Measurements from ENCODE around the gene SIRPD. TPM values are rescaled to one million over a fixed set of nuclear protein-coding genes. Genes with fewer than 3 reads are reported as not detected.
"Not testable (repeated sequence)": the region's sequence is repeated elsewhere in the genome, so short reads cannot be mapped to it uniquely, and the experiment has no call there.

Gene SIRPD
- total RNA-seq: not detected

GRCh38 chr20:1557605-1558004 is at the start of gene SIRPD:
Gene SIRPD, minus strand, starts transcription at chr20:1557705. Its CDS starts 52 bp downstream, at chr20:1557653.
- DNase-seq (ENCODE audit: low spot score) (no peak), ATAC-seq (no peak)
- intact Hi-C loops (cut with DNase I): no loop called here

DNA sequence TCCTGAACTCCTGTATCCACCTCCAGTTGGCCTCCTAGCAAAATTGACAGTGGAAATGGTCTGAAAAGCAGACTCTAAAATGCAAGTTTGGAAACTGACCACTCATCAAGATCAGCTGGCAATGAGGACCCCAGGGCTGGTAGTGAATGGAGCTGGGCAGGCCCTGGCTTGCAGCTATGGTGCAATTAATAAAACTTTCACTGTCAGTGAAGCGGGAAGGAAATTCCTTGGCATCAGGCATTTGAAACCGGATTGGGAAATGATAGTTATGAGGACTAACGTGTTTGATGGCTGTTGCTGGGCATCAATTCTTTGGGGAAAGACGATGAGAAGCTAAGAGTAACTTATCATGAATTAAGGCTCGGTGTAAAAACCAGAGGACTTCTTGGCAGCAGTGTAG is 43.2 kb upstream of the SIRPD start:
- DNase-seq (ENCODE audit: low spot score): no peak
- intact Hi-C loops (cut with DNase I): no loop called here
- no peak for ATAC-seq

DNA sequence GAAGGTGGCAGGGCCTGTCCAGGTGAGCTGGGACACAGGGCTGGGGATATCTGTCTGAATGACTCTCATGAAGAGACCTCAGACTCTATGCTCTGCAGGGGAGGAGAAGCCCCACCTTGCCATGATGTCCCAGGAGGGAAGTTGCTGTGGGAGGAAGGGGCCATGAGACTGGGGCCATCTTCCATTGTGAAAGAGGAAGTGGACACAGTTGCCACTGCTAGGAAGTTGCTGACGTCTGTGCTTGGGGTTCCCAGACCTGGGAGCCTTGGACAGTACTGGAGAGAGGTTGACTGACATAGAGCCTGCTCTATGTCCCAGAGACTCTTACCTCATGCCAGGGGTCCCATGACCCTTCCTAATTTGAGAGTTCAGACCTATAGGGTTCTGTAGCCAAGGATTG is 37.8 kb upstream of the SIRPD start:
- intact Hi-C loops (cut with DNase I): no loop called here
- ATAC-seq (no peak), DNase-seq (ENCODE audit: low spot score) (no peak)

DNA sequence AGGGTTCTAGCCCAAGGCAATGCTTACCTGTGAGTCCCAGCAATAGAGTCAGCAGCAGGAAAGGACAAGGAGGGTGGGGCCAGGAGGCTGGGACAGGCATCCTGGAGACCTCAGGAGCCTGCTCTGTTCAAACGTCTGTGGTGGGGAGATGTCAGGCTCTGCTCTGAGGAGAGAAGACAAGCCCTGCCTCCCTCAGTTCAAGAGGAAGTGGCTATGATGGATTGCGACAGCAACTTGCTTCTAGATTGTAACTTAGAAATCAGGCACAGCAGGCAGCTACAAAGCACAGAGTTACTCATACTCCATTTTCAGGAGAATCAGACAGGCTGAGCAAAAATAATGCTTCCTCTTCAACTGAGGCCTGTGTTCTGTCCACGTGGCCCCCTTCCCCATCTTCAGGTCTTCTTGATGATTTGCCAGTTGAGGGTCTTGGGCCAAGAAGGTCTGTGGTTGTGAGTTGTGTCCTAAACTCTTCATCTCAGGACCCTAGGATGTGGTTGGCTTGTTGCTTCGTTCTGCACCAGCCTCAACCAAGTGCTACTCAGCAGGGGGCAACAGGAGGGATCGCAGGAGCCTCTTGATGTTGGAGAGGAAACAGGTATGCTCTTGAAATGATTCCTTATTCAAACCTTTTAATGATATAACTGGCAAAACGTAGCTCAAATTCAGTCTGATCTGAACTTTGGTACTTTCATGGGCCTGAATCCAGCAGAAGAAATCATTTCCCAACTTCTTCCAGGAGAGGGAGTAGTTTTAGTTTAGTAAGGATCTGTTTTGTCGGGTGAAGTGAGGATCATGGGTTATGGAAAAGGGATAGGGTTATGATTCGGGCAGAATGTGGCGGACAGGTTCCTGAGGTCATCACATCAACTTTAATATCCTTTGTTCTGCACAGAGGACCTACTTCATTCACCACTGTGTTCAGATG is 31.3 kb upstream of the SIRPD start:
- intact Hi-C loops (cut with DNase I): no loop called here
- ATAC-seq (no peak), DNase-seq (ENCODE audit: low spot score) (no peak)

DNA sequence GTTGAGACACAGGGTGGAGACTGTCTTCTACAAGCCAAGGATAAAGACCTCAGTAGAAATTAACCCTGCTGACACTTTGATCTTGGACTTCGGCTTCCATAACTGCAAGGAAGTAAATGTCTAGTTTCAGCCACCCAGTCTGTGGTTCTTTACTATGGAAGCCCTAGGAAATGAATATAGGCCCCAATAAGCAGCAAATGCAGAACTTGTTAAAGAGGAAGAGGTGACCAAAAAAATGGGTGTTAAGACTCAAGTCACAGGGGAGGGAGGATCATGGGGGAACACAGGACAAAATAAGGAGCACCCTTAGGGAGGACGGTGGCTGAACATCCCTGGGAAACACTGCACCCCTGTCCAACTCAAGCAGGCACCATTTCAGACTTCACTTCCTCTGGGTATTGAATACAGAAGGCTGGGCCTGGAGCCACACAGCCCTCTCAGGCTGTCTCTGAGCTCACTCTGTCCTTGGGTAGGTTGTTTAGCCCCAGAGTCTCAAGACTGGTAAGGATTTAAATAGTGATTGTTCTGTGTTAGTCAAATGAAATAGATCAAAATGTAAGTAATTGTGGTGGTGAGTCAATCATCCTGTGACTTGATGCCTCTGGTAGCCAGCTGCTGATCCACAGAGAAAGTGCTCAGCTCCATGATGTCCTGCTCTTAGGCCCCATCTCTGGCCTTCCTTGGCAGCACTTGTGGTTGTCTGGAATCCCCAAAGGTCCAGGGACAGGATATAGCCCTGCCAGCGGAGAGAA is 30.5 kb upstream of the SIRPD start:
- ATAC-seq (no peak), DNase-seq (ENCODE audit: low spot score) (no peak)
- intact Hi-C loops (cut with DNase I): no loop called here

DNA sequence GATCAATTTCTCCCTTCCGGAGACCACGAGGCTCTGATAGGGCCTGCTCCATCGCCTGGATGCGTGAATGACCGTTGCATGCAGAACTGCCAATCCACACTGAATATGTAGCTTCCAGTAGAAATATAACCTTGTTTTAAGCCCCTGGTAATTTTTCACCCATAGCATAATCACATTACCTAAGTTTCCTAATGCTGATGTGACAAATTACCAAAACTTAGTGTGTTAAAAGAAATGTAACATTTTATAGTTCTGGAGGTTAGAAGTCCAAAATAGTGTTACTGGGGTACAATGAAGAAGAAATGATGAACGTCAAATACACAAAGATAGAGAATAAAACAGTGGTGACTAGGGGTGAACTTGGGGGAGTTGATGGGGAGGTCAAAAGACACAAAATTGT is 22.0 kb upstream of the SIRPD start:
- no peak for DNase-seq (ENCODE audit: low spot score)
- intact Hi-C loops (cut with DNase I): no loop called here
- ATAC-seq: no peak

- intact Hi-C loops (cut with DNase I): no loop called here
Measured at GRCh38 chr20:1577906-1578305, 20.4 kb upstream of the SIRPD start.

GRCh38 chr20:1577313-1577712 is 19.8 kb upstream of the SIRPD start:
- DNase-seq (ENCODE audit: low spot score); ATAC-seq; intact Hi-C loops (cut with DNase I): not testable (repeated sequence)

More at GRCh38 chr20:1577906-1578305, 20.4 kb upstream of the SIRPD start:
- ATAC-seq (no peak), DNase-seq (ENCODE audit: low spot score) (no peak)

DNA sequence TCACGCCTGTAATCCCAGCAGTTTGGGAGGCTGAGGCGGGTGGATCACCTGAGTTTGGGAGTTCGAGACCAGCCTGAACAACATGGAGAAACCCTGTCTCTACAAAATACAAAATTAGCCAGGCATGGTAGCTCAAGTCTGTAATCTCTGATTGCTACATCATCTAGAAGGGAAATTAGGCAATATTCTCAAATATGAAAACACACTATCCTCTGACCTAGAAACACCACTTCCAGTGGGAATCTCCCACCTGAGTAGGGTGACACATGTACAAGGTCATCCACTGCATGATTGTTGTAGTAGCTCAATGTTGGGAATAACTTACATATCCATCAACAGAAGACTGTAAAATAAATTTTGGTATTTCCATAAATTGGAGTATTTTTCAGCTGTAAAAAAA is 19.1 kb upstream of the SIRPD start:
- intact Hi-C loops (cut with DNase I): no loop called here
- DNase-seq (ENCODE audit: low spot score) (no peak), ATAC-seq (no peak)

- ATAC-seq; intact Hi-C loops (cut with DNase I); DNase-seq (ENCODE audit: low spot score): not testable (repeated sequence)
Measured at GRCh38 chr20:1576003-1576402, 18.5 kb upstream of the SIRPD start.

DNA sequence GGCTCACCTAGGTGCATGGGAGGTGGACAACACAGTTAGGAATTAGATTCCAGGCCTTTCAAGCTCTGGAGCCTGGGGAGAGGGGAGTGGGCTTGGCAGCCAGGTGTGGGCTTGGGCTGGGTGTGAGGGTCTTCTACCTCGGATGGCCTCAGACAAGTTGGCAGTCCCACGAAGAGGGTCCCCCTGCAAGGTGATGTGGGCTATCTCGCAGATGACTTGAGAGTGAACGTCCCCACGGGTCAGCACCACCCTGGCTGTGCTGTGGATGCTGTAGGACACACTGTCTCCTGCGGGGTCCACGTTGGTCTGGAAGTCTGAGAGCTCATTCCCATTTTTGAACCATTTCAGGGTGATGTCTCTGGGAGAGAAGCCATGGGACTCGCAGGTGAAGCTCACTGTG is 14.1 kb upstream of the SIRPD start:
- intact Hi-C loops (cut with DNase I); DNase-seq (ENCODE audit: low spot score); ATAC-seq: not testable (repeated sequence)

- intact Hi-C loops (cut with DNase I): no loop called here
- ATAC-seq: no peak
- no peak for DNase-seq (ENCODE audit: low spot score)
Measured at GRCh38 chr20:1569415-1569881, 11.9 kb upstream of the SIRPD start.

GRCh38 chr20:1568163-1568490 is 10.6 kb upstream of the SIRPD start:
- intact Hi-C loops (cut with DNase I): no loop called here
- DNase-seq (ENCODE audit: low spot score) (no peak), ATAC-seq (no peak)

- intact Hi-C loops (cut with DNase I): no loop called here
- DNase-seq (ENCODE audit: low spot score) (no peak), ATAC-seq (no peak)
Measured at GRCh38 chr20:1567392-1568162, 10.1 kb upstream of the SIRPD start.

- intact Hi-C loops (cut with DNase I): no loop called here
- DNase-seq (ENCODE audit: low spot score): no peak
- ATAC-seq: no peak
Measured at GRCh38 chr20:1566701-1567100, 9.2 kb upstream of the SIRPD start.

DNA sequence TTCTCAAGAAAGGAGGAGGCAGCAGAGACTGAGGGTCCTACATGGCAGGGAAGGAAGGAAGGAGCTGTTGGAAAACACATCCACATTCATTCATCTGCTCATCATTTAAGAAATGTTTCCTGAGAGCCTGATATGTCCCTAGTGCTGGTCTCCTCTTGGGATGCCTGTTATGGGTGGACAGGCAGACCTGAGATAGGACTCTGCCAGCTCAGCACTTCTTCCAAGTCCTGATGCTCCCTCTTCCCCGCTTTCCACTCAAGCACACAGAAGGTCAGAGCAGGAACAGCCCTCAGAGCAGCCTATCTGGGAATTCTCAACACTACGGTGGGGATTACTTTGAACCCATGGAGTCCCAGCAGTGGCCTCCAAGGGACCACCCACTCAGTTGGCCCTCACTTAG is 8.0 kb upstream of the SIRPD start:
- DNase-seq (ENCODE audit: low spot score): no peak
- intact Hi-C loops (cut with DNase I): no loop called here
- ATAC-seq: no peak

- intact Hi-C loops (cut with DNase I): no loop called here
- no peak for DNase-seq (ENCODE audit: low spot score)
- ATAC-seq: no peak
Measured at GRCh38 chr20:1563598-1563997, 6.1 kb upstream of the SIRPD start.

- ATAC-seq (no peak), DNase-seq (ENCODE audit: low spot score) (no peak)
- intact Hi-C loops (cut with DNase I): no loop called here
Measured at GRCh38 chr20:1562622-1563021, 5.1 kb upstream of the SIRPD start.

GRCh38 chr20:1561350-1561749 is 3.8 kb upstream of the SIRPD start:
- DNase-seq (ENCODE audit: low spot score) (no peak), ATAC-seq (no peak)
- intact Hi-C loops (cut with DNase I): no loop called here

All from sciatic nerve (tissue), 2 donors.